Measurements from ENCODE around the gene PDK2.

- TF ChIP-seq TAF1 (IDR thresholded peaks at IDR 0.05; ENCODE audit: low read depth, low read length) (no peak), POLR2A (IDR thresholded peaks at IDR 0.05; ENCODE audit: low read depth, low read length) (no peak), POLR2AphosphoS5 (IDR thresholded peaks at IDR 0.05; ENCODE audit: low read depth, low read length) (no peak), SPI1 (IDR thresholded peaks at IDR 0.05; ENCODE audit: low read depth, low read length) (no peak)
These were observed 16.8 kb downstream of the PDK2 start for GRCh38 chr17:50111673-50112655.

Measured in GM12891 (cell line).